Rectal smooth muscle tissue (tissue), 1 donor: ENCODE data around the gene FMNL2.

Experiments used
- H3K27ac ChIP-seq: one replicate; pipeline ENCODE4 v1.7.0; 2013; ENCODE audit warnings: low read depth, low read length, inconsistent platforms
- H3K27me3 ChIP-seq: one replicate; pipeline ENCODE4 v1.7.0; 2013; ENCODE audit warnings: low read length; ENCODE audit not compliant: control insufficient read depth, insufficient read depth
- H3K36me3 ChIP-seq: one replicate; pipeline ENCODE4 v1.7.0; 2013; ENCODE audit warnings: low read length; ENCODE audit not compliant: control insufficient read depth, insufficient read depth
- H3K4me1 ChIP-seq: one replicate; pipeline ENCODE4 v1.7.0; 2013; ENCODE audit warnings: low read length; ENCODE audit not compliant: control insufficient read depth, insufficient read depth
- H3K4me3 ChIP-seq: one replicate; pipeline ENCODE4 v1.7.0; 2013; ENCODE audit warnings: low read length
- H3K9ac ChIP-seq: one replicate; pipeline ENCODE4 v1.7.0; 2013; ENCODE audit warnings: low read length

FMNL2 gene

DNA sequence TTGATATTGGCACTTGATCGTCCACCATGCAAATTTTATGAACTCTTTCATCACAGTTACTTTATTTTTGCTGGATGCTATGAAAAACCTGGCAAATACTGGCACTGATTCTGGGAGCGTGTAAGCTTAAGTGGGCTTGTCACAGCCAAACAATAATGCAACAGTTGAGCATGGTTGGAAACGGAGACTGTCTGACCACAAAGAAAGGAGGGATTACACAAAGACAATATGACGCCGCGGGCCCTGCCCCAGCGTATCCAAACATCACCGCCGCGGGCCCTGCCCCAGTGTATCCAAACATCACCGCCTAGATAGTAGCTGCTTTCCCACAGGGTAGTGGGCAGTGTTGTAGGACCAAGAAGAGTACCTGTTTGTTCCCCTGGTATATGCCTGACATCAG is 246.4 kb downstream of the FMNL2 start:
- Histone ChIP-seq H3K4me3 (no peak overlapping the region), H3K27ac (no peak overlapping the region), H3K4me1 (peaks cover 3% of the 10 kb centered on the region), H3K27me3 (no peaks in the 10 kb centered on the region), H3K9ac (no peak overlapping the region), H3K36me3 (peaks cover 2% of the 10 kb centered on the region)

DNA sequence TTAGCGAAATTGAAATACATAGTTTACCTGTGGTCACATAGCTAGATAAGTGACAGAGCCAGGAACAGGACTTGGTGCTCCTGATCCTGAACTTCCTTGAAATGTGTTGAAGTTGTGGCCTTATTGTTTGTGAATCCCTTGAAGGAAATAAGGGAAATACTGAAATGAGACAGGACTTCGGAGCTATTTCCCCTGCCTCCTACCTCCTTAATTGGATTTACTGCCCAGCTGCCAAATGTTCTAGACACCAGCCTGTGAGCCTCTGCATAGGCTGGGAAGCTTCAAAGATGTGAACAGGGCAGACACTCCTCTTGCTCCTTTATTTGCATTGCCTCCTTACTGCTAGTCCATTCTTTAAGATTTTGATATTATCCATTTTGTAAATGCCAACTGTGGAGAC is 247.1 kb downstream of the FMNL2 start:
- H3K4me3 ChIP-seq: no peak overlapping the region

GRCh38 chr2:152583512-152584229 is 248.7 kb downstream of the FMNL2 start:
- H3K27ac ChIP-seq: no peak overlapping the region
- H3K36me3 ChIP-seq: peaks cover 2% of the 10 kb centered on the region
- H3K4me1 ChIP-seq: peaks cover 3% of the 10 kb centered on the region
- H3K4me3 ChIP-seq: no peak overlapping the region
- H3K27me3 ChIP-seq: no peaks in the 10 kb centered on the region
- no peak overlapping the region for H3K9ac ChIP-seq

More for the DNA sequence above, 247.1 kb downstream of the FMNL2 start:
- H3K36me3 ChIP-seq: peaks cover 2% of the 10 kb centered on the region
- H3K27ac ChIP-seq: no peak overlapping the region
- no peaks in the 10 kb centered on the region for H3K27me3 ChIP-seq
- H3K4me1 ChIP-seq: peaks cover 3% of the 10 kb centered on the region
- no peak overlapping the region for H3K9ac ChIP-seq

DNA sequence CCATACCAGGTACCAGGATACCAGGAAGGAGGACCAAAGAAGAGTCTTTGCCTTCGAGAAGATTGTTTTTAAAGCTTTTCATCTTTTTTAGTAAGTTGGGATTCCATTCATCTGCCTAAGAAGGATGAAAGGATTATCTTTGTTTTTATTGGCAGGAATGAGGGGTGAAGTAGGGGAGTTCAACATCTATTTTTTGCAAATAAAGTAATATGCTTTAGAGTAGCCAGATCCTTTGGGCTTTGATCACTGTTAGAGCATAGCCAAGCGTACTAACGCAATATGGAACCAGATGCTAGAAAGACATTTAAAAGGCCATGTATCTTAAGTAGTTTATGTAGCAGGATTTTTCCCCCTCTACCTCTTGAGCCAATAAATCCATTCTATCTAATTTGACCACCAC is 249.3 kb downstream of the FMNL2 start:
- no peak overlapping the region for H3K4me3 ChIP-seq
- H3K4me1 ChIP-seq: peaks cover 3% of the 10 kb centered on the region
- no peaks in the 10 kb centered on the region for H3K27me3 ChIP-seq
- H3K27ac ChIP-seq: no peak overlapping the region
- peaks cover 2% of the 10 kb centered on the region for H3K36me3 ChIP-seq
- no peak overlapping the region for H3K9ac ChIP-seq

DNA sequence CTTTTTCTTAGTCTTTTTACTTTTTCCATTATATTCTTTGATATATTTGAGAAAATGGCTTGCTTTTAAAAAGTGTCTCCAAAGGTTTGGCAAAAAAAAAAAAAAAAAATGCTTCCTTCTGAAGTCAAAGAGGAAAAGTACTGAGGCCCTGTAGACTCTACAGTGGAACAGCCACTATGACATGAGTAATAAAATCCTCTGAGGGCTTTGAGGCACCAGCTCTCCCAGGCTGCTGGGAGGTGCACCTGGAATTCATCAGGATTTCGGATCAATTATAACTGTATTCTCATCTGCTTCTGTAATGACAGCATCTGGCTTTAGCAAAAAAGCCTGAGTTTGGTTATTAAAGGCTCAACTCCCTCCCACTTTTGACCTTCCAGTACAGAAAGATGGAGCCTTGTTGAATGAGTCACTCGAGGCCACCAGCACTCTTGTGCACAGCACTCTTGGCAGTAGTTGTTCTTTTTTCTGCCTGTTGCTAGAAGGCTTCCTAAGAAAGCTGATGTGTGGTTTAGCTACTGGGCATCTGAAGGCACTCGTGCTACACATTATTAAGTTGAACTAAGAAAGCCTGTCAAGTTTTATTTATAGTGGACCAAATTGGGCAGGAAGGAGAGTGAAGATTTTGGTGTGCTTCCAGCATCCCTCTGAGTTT is 251.0 kb downstream of the FMNL2 start:
- Histone ChIP-seq H3K27ac (no peak overlapping the region), H3K36me3 (peaks cover 2% of the 10 kb centered on the region), H3K4me1 (peaks cover 3% of the 10 kb centered on the region), H3K27me3 (no peaks in the 10 kb centered on the region), H3K4me3 (no peak overlapping the region), H3K9ac (no peak overlapping the region)

- H3K27ac ChIP-seq: no peak overlapping the region
- no peak overlapping the region for H3K4me3 ChIP-seq
- H3K27me3 ChIP-seq: no peaks in the 10 kb centered on the region
- H3K4me1 ChIP-seq: peaks cover 3% of the 10 kb centered on the region
- peaks cover 2% of the 10 kb centered on the region for H3K36me3 ChIP-seq
- H3K9ac ChIP-seq: no peak overlapping the region
Observed at GRCh38 chr2:152587187-152587947, 252.4 kb downstream of the FMNL2 start.

DNA sequence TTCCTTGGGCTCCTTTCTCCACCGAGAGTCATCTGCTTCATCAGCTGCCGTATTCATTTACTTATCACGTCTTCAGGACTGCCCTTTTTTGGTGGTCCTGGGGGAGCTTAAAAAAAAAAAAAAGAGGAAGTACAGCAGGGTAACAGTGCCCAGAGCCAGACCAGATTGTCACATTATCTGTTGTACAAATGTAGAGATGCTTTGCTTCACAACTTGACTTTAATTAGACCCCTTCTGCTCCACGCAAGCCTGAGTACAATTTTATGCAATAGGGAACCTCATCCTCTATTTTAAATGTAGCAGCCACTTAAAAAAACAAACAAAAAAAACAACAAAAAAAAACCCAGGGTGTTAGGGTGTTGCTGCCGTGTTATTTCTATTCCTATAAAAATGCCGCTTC is 254.0 kb downstream of the FMNL2 start:
- no peak overlapping the region for H3K27ac ChIP-seq
- no peak overlapping the region for H3K4me3 ChIP-seq
- no peak overlapping the region for H3K9ac ChIP-seq
- H3K36me3 ChIP-seq: no peaks in the 10 kb centered on the region
- peaks cover 3% of the 10 kb centered on the region for H3K4me1 ChIP-seq
- no peaks in the 10 kb centered on the region for H3K27me3 ChIP-seq

- H3K27ac ChIP-seq: peak overlapping the region; percentile 7
- no peaks in the 10 kb centered on the region for H3K27me3 ChIP-seq
- peaks cover 5% of the 10 kb centered on the region for H3K36me3 ChIP-seq
- H3K9ac ChIP-seq: no peak overlapping the region
- H3K4me3 ChIP-seq: no peak overlapping the region
- H3K4me1 ChIP-seq: no peaks in the 10 kb centered on the region
Observed at GRCh38 chr2:152594022-152594766, 259.2 kb downstream of the FMNL2 start.

GRCh38 chr2:152594792-152595191 is 259.8 kb downstream of the FMNL2 start:
- Histone ChIP-seq H3K36me3 (peaks cover 5% of the 10 kb centered on the region), H3K27me3 (no peaks in the 10 kb centered on the region), H3K4me1 (no peaks in the 10 kb centered on the region), H3K9ac (no peak overlapping the region), H3K4me3 (no peak overlapping the region), H3K27ac (peak overlapping the region; percentile 7)

- H3K36me3 ChIP-seq: peaks cover 5% of the 10 kb centered on the region
- no peak overlapping the region for H3K9ac ChIP-seq
- no peaks in the 10 kb centered on the region for H3K4me1 ChIP-seq
- no peak overlapping the region for H3K27ac ChIP-seq
- H3K4me3 ChIP-seq: no peak overlapping the region
- H3K27me3 ChIP-seq: no peaks in the 10 kb centered on the region
Observed at GRCh38 chr2:152598975-152599759, 264.2 kb downstream of the FMNL2 start.

DNA sequence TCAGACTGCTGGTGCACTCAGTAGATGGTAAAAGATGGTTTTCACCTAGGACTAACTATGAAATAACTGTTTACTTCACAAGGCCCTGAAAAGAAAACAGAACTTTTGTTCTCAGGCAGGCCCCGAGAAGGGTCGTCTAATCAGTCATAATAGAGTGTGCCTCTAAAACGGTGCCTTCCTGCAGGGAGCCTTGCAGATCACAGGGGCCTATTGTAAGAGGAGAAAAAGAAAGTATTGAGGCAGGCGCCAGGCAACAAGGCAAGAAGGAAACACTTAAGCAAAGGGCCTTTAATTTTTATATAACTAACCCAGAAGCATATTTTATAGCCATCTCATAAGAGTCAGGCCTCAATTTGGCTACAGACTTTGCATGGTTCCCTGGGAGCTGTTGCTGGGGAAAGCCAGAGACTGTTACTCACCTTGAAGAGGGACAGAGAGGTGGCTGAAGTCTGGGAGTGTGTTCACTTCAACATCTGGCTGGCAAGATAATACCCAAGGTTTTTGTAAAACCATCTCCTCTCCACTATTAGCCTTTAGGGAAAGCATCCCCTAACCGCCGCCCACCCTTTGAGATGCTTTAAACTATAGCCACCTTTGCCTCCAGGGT is 265.2 kb downstream of the FMNL2 start:
- Histone ChIP-seq H3K27ac (no peak overlapping the region), H3K4me1 (no peaks in the 10 kb centered on the region), H3K36me3 (no peaks in the 10 kb centered on the region), H3K4me3 (no peak overlapping the region), H3K9ac (no peak overlapping the region), H3K27me3 (no peaks in the 10 kb centered on the region)
